Measurements from ENCODE around the gene HDX.

DNA sequence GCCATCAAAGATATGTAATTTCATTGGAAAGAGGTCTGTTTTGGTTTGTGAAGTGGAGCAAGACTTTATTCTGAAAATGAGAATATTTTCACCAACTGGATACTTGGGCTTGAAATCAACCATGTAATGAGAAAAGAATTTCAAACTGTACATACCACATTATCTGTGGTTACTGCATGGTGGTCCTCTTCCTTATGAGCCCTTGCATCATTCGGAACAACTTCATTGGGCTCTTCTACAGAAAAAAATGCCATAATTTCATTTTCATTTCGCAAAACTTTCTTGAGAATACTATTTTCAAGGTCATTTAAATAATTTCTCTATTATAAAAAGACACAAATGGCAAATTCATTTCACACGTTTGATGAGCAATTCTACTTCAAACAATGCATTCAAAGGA lies 165.6 kb downstream of the HDX start:
- TF ChIP-seq, protein P1, sequence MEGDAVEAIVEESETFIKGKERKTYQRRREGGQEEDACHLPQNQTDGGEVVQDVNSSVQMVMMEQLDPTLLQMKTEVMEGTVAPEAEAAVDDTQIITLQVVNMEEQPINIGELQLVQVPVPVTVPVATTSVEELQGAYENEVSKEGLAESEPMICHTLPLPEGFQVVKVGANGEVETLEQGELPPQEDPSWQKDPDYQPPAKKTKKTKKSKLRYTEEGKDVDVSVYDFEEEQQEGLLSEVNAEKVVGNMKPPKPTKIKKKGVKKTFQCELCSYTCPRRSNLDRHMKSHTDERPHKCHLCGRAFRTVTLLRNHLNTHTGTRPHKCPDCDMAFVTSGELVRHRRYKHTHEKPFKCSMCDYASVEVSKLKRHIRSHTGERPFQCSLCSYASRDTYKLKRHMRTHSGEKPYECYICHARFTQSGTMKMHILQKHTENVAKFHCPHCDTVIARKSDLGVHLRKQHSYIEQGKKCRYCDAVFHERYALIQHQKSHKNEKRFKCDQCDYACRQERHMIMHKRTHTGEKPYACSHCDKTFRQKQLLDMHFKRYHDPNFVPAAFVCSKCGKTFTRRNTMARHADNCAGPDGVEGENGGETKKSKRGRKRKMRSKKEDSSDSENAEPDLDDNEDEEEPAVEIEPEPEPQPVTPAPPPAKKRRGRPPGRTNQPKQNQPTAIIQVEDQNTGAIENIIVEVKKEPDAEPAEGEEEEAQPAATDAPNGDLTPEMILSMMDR (IDR thresholded peaks at IDR 0.05): no peak
- no peak for TF ChIP-seq POLR2A (IDR thresholded peaks at IDR 0.05)

Data from thyroid gland (tissue), 4 donors.